Panc1 (cell line): ENCODE results near the gene EFTUD2. TPM values are rescaled to one million over a fixed set of nuclear protein-coding genes. Genes with fewer than 3 reads are reported as not detected.

Experiments used
- ATAC-seq: fragments of 200-7000 bp; cut with Tn5 transposase; 2 replicates; pipeline ENCODE4 v1.9.1; 2020; ENCODE audit warnings: mild to moderate bottlenecking, moderate library complexity
- BruUV-seq: library from RNA; stranded (reverse); fragments of 400-500 nt; replicated peaks from 2 replicates; lab custom pipeline; 2021; lab: Mats Ljungman, UMichigan
- CTCF ChIA-PET: fragments of 300-600 bp; sonication (Branson Sonifier 250); formaldehyde crosslinking; loops from one replicate; lab custom pipeline; 2022; ENCODE audit warnings: antibody characterized with exemption; lab: Charles Lee
- POLR2A ChIA-PET: fragments of 300-600 bp; sonication (Branson Sonifier 250); formaldehyde crosslinking; loops from one replicate; lab custom pipeline; 2022; ENCODE audit warnings: antibody characterized with exemption; lab: Charles Lee
- DNase-seq: peaks from one replicate; pipeline ENCODE4 v3.0.0-alpha.2; 2010; ENCODE audit warnings: low read depth, low spot score
- H3K27ac ChIP-seq: 2 replicates; pipeline ENCODE4 v1.5.1; 2011; ENCODE audit warnings: mild to moderate bottlenecking, low read length, inconsistent platforms
- H3K27me3 ChIP-seq: fragments of 200-500 bp; sonication (Bioruptor generic); 2 replicates; pipeline ENCODE4 v1.6.0; 2014; ENCODE audit warnings: low read length, inconsistent platforms; ENCODE audit not compliant: control insufficient read depth, insufficient read depth
- H3K36me3 ChIP-seq: fragments of 200-500 bp; sonication (Bioruptor generic); 2 replicates; pipeline ENCODE4 v1.5.1; 2014; ENCODE audit warnings: inconsistent platforms, mild to moderate bottlenecking, low read length, moderate library complexity; ENCODE audit not compliant: control insufficient read depth, insufficient read depth
- H3K4me1 ChIP-seq: 2 replicates; pipeline ENCODE4 v1.5.1; 2011; ENCODE audit warnings: inconsistent platforms, mild to moderate bottlenecking, low read length, moderate library complexity; ENCODE audit not compliant: control insufficient read depth, insufficient read depth
- H3K4me3 ChIP-seq, 2 experiments: 2 replicates each; pipeline ENCODE4 v1.5.1; 2011 to 2012; ENCODE audit warnings: low read depth in 2 of 2, low read length in 2 of 2, mild to moderate bottlenecking in 2 of 2, inconsistent platforms in 1 of 2, moderate library complexity in 1 of 2
- H3K9me3 ChIP-seq: fragments of 200-500 bp; sonication (Bioruptor generic); 2 replicates; pipeline ENCODE4 v1.5.1; 2014; ENCODE audit warnings: low read depth, mild to moderate bottlenecking, inconsistent platforms, low read length, moderate library complexity; ENCODE audit not compliant: control insufficient read depth, insufficient read depth
- CTCF ChIP-seq: fragments of 450-650 bp; IDR thresholded peaks from 2 replicates; pipeline ENCODE4 v1.5.1; 2017; ENCODE audit warnings: mild to moderate bottlenecking
- POLR2AphosphoS5 ChIP-seq: IDR thresholded peaks from 2 replicates; pipeline ENCODE4 v1.6.1; 2012; ENCODE audit warnings: mild to moderate bottlenecking, low read depth, low read length, moderate library complexity
- REST ChIP-seq, 2 experiments: IDR thresholded peaks; 2 replicates each; pipeline ENCODE4 v1.6.1; 2011 to 2012; ENCODE audit warnings: low read depth in 2 of 2, control low read depth in 1 of 2, low read length in 1 of 2, mild to moderate bottlenecking in 1 of 2, moderate library complexity in 1 of 2; ENCODE audit not compliant: insufficient read depth in 1 of 2
- SIN3A ChIP-seq: IDR thresholded peaks from 2 replicates; pipeline ENCODE4 v1.6.1; 2012; ENCODE audit warnings: low read depth, mild to moderate bottlenecking, low read length, moderate library complexity, borderline replicate concordance; ENCODE audit not compliant: insufficient read depth
- TCF7L2 ChIP-seq: IDR thresholded peaks from 2 replicates; pipeline ENCODE4 v1.6.1; 2011; ENCODE audit warnings: mild to moderate bottlenecking, low read depth, low read length, inconsistent platforms
- in situ Hi-C: cut with HindIII; loops from 2 replicates; pipeline ENCODE4 v1.10.0; 2016; ENCODE audit warnings: low sequenced_read_pairs, low pct_unique_long_range_greater_than_20kb
- intact Hi-C: fragments of 100-400 bp; cut with micrococcal nuclease; formaldehyde crosslinking; loops from one replicate; pipeline ENCODE4 v1.10.0; 2022; ENCODE audit not compliant: unreplicated experiment
- total RNA-seq: library from RNA; stranded (reverse); gene quantifications from one replicate; pipeline ENCODE4 v1.2.1, GENCODE V29; 2021; ENCODE audit not compliant: unreplicated experiment

The EFTUD2 gene
- total RNA-seq, 1 experiment from 2014 or later, result 98.0 TPM

GRCh38 chr17:44908761-44909326, 9.6 kb upstream of the EFTUD2 start:
- TF ChIP-seq SIN3A, result no peak
- TF ChIP-seq REST (IDR thresholded peaks at IDR 0.05; ENCODE audit: insufficient read depth in 1 of 2, low read depth in 2 of 2, low read length in 1 of 2), result no peak
- no peak for TF ChIP-seq TCF7L2
- TF ChIP-seq POLR2AphosphoS5, result no peak
- TF ChIP-seq CTCF, result no peak
- ChIA-PET CTCF (interaction anchor here (0.6 kb wide), 2 partner anchors 111 to 227 kb away, joined by 3 to 4 read pairs; partner anchors contain the start of gene ACBD4), POLR2A (no interaction called here)
- no peak overlapping the region for H3K27ac ChIP-seq
- intact Hi-C loops (no loop called here), in situ Hi-C loops (no loop called here)
- no peak for ATAC-seq
- BruUV-seq, result no TSS peak
- DNase-seq, result no peak
- no peaks in the 10 kb centered on the region for H3K9me3 ChIP-seq
- H3K27me3 ChIP-seq, result no peaks in the 10 kb centered on the region
- H3K36me3 ChIP-seq, result no peaks in the 10 kb centered on the region
- H3K4me1 ChIP-seq, result no peaks in the 10 kb centered on the region
- no peak overlapping the region for H3K4me3 ChIP-seq

GRCh38 chr17:44907729-44908470, 8.7 kb upstream of the EFTUD2 start:
- ChIA-PET POLR2A (no interaction called here), CTCF (no interaction called here)
- Histone ChIP-seq H3K27ac (no peak overlapping the region), H3K36me3 (no peaks in the 10 kb centered on the region), H3K27me3 (no peaks in the 10 kb centered on the region), H3K9me3 (no peaks in the 10 kb centered on the region), H3K4me3 (no peak overlapping the region), H3K4me1 (no peaks in the 10 kb centered on the region)
- no peak for DNase-seq
- in situ Hi-C loops, result no loop called here
- no peak for ATAC-seq
- intact Hi-C loops, result no loop called here
- TF ChIP-seq REST (IDR thresholded peaks at IDR 0.05; ENCODE audit: insufficient read depth in 1 of 2, low read depth in 2 of 2, low read length in 1 of 2), result no peak
- TF ChIP-seq CTCF, result no peak
- no peak for TF ChIP-seq POLR2AphosphoS5
- TF ChIP-seq TCF7L2, result no peak
- TF ChIP-seq SIN3A, result no peak
- BruUV-seq, result no TSS peak
